ENCODE measurements around the gene PRSS53. TPM values are rescaled to one million over a fixed set of nuclear protein-coding genes. Genes with fewer than 3 reads are reported as not detected.

PRSS53 gene
- total and polyA plus RNA-seq, 2 donors from 2014 or later = 0.99 to 2.6 TPM

DNA sequence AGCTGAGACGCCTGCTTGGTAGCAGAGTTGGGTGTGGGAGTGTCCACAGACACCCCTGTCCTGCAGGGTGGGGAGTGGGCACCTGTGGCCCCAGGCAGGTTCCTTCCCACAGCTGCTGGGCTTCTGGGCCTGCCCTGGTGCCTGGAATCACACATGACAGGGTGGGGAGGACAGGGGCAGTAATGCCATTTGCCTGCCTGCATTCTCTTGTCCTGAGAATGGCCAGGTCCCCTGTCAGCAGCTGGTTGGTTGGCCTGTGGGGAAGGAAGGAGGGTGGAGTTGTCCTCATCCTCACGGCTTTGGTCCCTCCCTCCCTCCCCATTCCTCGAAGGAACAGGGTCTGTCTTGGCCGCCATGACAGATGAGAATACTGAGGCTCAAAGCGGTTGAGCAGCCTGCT, 5.2 kb downstream of the PRSS53 start:
- TF ChIP-seq, protein P1, sequence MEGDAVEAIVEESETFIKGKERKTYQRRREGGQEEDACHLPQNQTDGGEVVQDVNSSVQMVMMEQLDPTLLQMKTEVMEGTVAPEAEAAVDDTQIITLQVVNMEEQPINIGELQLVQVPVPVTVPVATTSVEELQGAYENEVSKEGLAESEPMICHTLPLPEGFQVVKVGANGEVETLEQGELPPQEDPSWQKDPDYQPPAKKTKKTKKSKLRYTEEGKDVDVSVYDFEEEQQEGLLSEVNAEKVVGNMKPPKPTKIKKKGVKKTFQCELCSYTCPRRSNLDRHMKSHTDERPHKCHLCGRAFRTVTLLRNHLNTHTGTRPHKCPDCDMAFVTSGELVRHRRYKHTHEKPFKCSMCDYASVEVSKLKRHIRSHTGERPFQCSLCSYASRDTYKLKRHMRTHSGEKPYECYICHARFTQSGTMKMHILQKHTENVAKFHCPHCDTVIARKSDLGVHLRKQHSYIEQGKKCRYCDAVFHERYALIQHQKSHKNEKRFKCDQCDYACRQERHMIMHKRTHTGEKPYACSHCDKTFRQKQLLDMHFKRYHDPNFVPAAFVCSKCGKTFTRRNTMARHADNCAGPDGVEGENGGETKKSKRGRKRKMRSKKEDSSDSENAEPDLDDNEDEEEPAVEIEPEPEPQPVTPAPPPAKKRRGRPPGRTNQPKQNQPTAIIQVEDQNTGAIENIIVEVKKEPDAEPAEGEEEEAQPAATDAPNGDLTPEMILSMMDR (IDR thresholded peaks at IDR 0.05; ENCODE audit: borderline replicate concordance, extremely low read depth, insufficient read depth) = no peak
- no peak overlapping the region for H3K4me3 ChIP-seq (ENCODE audit: low read length in 3 of 3)
- peaks cover 4 to 11% (median 11%) of the 10 kb centered on the region in 3 donors for H3K36me3 ChIP-seq (ENCODE audit: control insufficient read depth in 2 of 3, insufficient read depth in 3 of 3, low read length in 3 of 3)
- no peaks in the 10 kb centered on the region for H3K27me3 ChIP-seq (ENCODE audit: control insufficient read depth, insufficient read depth, low read length)
- H3K9ac ChIP-seq (ENCODE audit: low read length in 3 of 3) = no peak overlapping the region
- H3K4me1 ChIP-seq (ENCODE audit: control insufficient read depth in 2 of 3, insufficient read depth in 2 of 3, low read depth in 1 of 3, low read length in 3 of 3) = no peaks in the 10 kb centered on the region
- intact Hi-C loops (cut with DNase I) = no loop called here
- DNase-seq = no peak
- H3K9me3 ChIP-seq (ENCODE audit: control insufficient read depth in 2 of 3, insufficient read depth in 1 of 3, low read length in 3 of 3) = no peaks in the 10 kb centered on the region
- no peak for FAIRE-seq
- no peak overlapping the region for H3K27ac ChIP-seq (ENCODE audit: low read depth in 2 of 2, low read length in 2 of 2)

DNA sequence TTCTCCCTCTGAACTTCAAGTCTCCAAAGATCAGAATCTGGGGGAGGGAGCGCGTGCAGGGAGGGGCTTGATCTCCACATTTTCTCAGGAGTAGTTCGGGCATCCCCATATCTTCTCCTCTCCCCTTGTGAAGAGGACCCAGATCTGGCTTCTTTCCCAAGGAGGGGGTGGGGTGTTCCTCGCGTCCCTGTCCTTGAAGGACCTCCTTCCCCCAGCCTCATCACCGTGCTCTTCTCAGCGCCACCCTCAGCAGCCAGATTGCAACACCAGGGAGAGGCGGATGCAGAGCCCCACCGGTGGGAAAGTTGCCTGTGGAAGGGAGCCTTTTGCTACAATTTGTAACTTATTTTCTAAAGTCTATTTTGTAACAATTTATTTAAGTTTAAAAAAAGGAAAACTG, 5.7 kb downstream of the PRSS53 start:
- TF ChIP-seq, protein P1 (IDR thresholded peaks at IDR 0.05; ENCODE audit: borderline replicate concordance, extremely low read depth, insufficient read depth) = no peak
- Histone ChIP-seq H3K4me3 (ENCODE audit: low read length in 3 of 3) (no peak overlapping the region), H3K4me1 (ENCODE audit: control insufficient read depth in 2 of 3, insufficient read depth in 2 of 3, low read depth in 1 of 3, low read length in 3 of 3) (no peaks in the 10 kb centered on the region), H3K27ac (ENCODE audit: low read depth in 2 of 2, low read length in 2 of 2) (no peak overlapping the region), H3K9ac (ENCODE audit: low read length in 3 of 3) (no peak overlapping the region), H3K27me3 (ENCODE audit: control insufficient read depth, insufficient read depth, low read length) (no peaks in the 10 kb centered on the region), H3K9me3 (ENCODE audit: control insufficient read depth in 2 of 3, insufficient read depth in 1 of 3, low read length in 3 of 3) (no peaks in the 10 kb centered on the region), H3K36me3 (ENCODE audit: control insufficient read depth in 2 of 3, insufficient read depth in 3 of 3, low read length in 3 of 3) (peaks cover 4 to 14% (median 13%) of the 10 kb centered on the region in 3 donors)
- DNase-seq (no peak), FAIRE-seq (no peak)
- intact Hi-C loops (cut with DNase I) = no loop called here

DNA sequence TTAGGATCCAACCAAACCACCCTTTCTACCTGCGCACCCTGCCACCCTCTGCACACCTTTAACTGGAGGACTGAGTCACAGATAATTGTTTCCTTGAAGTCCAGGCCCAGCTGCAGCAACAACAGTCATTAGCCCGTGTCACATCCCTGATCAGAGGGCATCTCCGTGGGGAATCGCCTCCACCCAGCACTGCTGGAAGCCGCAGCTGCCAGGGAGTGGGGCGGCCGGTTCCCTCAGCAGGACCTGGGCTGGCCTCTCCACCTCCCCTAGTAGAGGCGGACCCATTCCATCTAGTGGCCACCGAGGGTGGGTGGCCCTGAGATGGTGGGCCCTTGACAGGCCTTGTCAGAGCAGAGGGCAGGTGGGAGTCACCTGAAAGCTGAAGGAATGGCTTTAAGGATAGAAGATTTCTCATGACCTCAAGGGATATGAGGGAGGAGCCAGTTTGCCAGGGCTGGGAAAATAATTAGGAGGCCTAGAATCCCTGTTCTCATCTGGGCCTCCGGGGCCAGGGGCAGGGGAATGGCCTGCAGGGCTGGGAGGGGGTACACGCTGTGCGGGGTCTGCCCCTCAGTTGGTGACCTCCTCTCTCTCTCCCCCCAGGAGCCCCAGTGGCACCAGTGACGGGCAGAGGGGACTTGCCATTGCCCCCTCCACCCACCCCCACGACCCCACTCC, 6.2 kb downstream of the PRSS53 start:
- no peak overlapping the region for H3K27ac ChIP-seq (ENCODE audit: low read depth in 2 of 2, low read length in 2 of 2)
- no peak overlapping the region for H3K4me3 ChIP-seq (ENCODE audit: low read length in 3 of 3)
- DNase-seq (no peak), FAIRE-seq (no peak)
- H3K9me3 ChIP-seq (ENCODE audit: control insufficient read depth in 2 of 3, insufficient read depth in 1 of 3, low read length in 3 of 3) = no peaks in the 10 kb centered on the region
- TF ChIP-seq, protein P1 (IDR thresholded peaks at IDR 0.05; ENCODE audit: borderline replicate concordance, extremely low read depth, insufficient read depth) = no peak
- H3K4me1 ChIP-seq (ENCODE audit: control insufficient read depth in 2 of 3, insufficient read depth in 2 of 3, low read depth in 1 of 3, low read length in 3 of 3) = no peaks in the 10 kb centered on the region
- intact Hi-C loops (cut with DNase I) = no loop called here
- H3K27me3 ChIP-seq (ENCODE audit: control insufficient read depth, insufficient read depth, low read length) = no peaks in the 10 kb centered on the region
- H3K9ac ChIP-seq (ENCODE audit: low read length in 3 of 3) = no peak overlapping the region
- peaks cover 4 to 19% (median 19%) of the 10 kb centered on the region in 3 donors for H3K36me3 ChIP-seq (ENCODE audit: control insufficient read depth in 2 of 3, insufficient read depth in 3 of 3, low read length in 3 of 3)

All from kidney (tissue), 14 donors.